Measurements from ENCODE around the gene MRPL4.

GRCh38 chr19:10259162-10259905, 7.3 kb downstream of the MRPL4 start:
- TF ChIP-seq RAD21 (IDR thresholded peaks at IDR 0.05; ENCODE audit: insufficient read depth, low read depth, low read length) = peak; percentile 74
- peak; percentile 71 to 75 (median 73) for TF ChIP-seq CTCF (IDR thresholded peaks at IDR 0.05 in 2 of 3, conservative IDR thresholded peaks at IDR 0.05 in 1 of 3; ENCODE audit: control insufficient read depth in 2 of 3, extremely low read depth in 1 of 3, insufficient read depth in 1 of 3, low read depth in 3 of 3, low read length in 3 of 3)
- peak; percentile 32; the same call in 1 of the 2 replicates for TF ChIP-seq POLR2AphosphoS5 (IDR thresholded peaks at IDR 0.05; ENCODE audit: low read length)
- TF ChIP-seq SUZ12 (IDR thresholded peaks at IDR 0.05; ENCODE audit: unreplicated experiment) = no peak
- no peak for TF ChIP-seq EZH2 (IDR thresholded peaks at IDR 0.05; ENCODE audit: borderline replicate concordance, control insufficient read depth, low read depth, low read length)
- TF ChIP-seq SPI1 (IDR thresholded peaks at IDR 0.05; ENCODE audit: borderline replicate concordance, insufficient read depth, low read depth, low read length) = no peak
- no peak for TF ChIP-seq CHD2 (IDR thresholded peaks at IDR 0.05; ENCODE audit: borderline replicate concordance, low read depth, low read length)
- no peak for TF ChIP-seq ZNF274 (IDR thresholded peaks at IDR 0.05; ENCODE audit: insufficient read depth, insufficient read length)
- TF ChIP-seq MYC (IDR thresholded peaks at IDR 0.05; ENCODE audit: insufficient read depth, insufficient read length, insufficient replicate concordance, low read length, severe bottlenecking) = no peak
- TF ChIP-seq SMC3 (IDR thresholded peaks at IDR 0.05; ENCODE audit: borderline replicate concordance, low read length) = peak; percentile 75
- no peak for TF ChIP-seq E2F4 (IDR thresholded peaks at IDR 0.05; ENCODE audit: low read depth, low read length)
- TF ChIP-seq MEF2B (IDR thresholded peaks at IDR 0.05; ENCODE audit: partially characterized antibody, poor library complexity, severe bottlenecking) = no peak

Data from GM12878 (cell line).